Endothelial cell (in vitro differentiated cells): ENCODE data around the gene C1orf94. TPM values are rescaled to one million over a fixed set of nuclear protein-coding genes. Genes with fewer than 3 reads are reported as not detected.

Experiments
- DNase-seq: peaks from one replicate; pipeline ENCODE4 v3.0.0; 2021; ENCODE audit warnings: low spot score
- H3K27ac Mint-ChIP-seq: one replicate; pipeline ENCODE4 v1.8.0; 2021; ENCODE audit warnings: mixed read lengths, inconsistent platforms; ENCODE audit not compliant: unreplicated experiment
- H3K27me3 Mint-ChIP-seq: one replicate; pipeline ENCODE4 v1.8.0; 2021; ENCODE audit warnings: mild to moderate bottlenecking, moderate library complexity, mixed read lengths, inconsistent platforms; ENCODE audit not compliant: unreplicated experiment
- H3K36me3 Mint-ChIP-seq: one replicate; pipeline ENCODE4 v1.8.0; 2021; ENCODE audit warnings: mild to moderate bottlenecking, low read depth, mixed read lengths, inconsistent platforms; ENCODE audit not compliant: unreplicated experiment
- H3K4me1 Mint-ChIP-seq: one replicate; pipeline ENCODE4 v1.8.0; 2021; ENCODE audit warnings: mild to moderate bottlenecking, mixed read lengths, inconsistent platforms; ENCODE audit not compliant: unreplicated experiment
- H3K4me3 Mint-ChIP-seq: one replicate; pipeline ENCODE4 v1.8.0; 2021; ENCODE audit warnings: mild to moderate bottlenecking, mixed read lengths, inconsistent platforms; ENCODE audit not compliant: unreplicated experiment
- H3K9me3 Mint-ChIP-seq: one replicate; pipeline ENCODE4 v1.8.0; 2021; ENCODE audit warnings: mixed read lengths, inconsistent platforms; ENCODE audit not compliant: unreplicated experiment
- total RNA-seq: library from RNA; stranded (reverse); fragmentation: NEBNext Ultra II Directional; extraction: Animal tissue kit (Norgen Biotek cat#: 25700); gene quantifications from one replicate; pipeline ENCODE4 v1.2.1, GENCODE V29; 2021; ENCODE audit not compliant: unreplicated experiment
- TF ChIP-seq, protein P1 (sequence below): fragments of 200-600 bp; sonication (generic); IDR thresholded peaks from one replicate; pipeline ENCODE4 v1.5.0; 2021; ENCODE audit warnings: antibody characterized with exemption; ENCODE audit not compliant: unreplicated experiment

The C1orf94 gene
- total RNA-seq, 1 donor from 2014 or later: not detected

DNA sequence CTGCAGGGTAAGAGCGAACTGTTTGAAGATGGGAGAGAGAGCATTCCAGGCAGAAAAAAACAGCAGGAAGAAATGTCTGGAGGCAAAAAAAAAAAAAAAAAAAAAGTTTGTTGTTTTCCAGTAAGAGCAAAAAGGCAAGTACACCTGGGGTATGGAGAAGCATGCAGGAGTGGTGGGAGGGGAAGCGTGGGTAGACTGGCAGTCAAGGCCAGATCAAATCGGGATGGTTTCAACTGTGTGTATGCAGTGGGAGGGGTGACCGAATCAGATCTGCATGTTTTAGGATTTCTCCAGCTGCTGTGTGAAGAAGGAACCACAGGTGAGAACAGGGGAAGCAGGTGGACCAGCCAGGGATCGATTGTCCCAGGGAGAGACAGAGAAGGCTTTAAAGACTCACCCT lies 46.4 kb upstream of the C1orf94 start:
- Mint-ChIP-seq H3K4me3 (no peak overlapping the region), H3K27me3 (no peaks in the 10 kb centered on the region), H3K27ac (no peak overlapping the region), H3K4me1 (no peaks in the 10 kb centered on the region), H3K9me3 (no peaks in the 10 kb centered on the region), H3K36me3 (no peaks in the 10 kb centered on the region)
- TF ChIP-seq, protein P1, sequence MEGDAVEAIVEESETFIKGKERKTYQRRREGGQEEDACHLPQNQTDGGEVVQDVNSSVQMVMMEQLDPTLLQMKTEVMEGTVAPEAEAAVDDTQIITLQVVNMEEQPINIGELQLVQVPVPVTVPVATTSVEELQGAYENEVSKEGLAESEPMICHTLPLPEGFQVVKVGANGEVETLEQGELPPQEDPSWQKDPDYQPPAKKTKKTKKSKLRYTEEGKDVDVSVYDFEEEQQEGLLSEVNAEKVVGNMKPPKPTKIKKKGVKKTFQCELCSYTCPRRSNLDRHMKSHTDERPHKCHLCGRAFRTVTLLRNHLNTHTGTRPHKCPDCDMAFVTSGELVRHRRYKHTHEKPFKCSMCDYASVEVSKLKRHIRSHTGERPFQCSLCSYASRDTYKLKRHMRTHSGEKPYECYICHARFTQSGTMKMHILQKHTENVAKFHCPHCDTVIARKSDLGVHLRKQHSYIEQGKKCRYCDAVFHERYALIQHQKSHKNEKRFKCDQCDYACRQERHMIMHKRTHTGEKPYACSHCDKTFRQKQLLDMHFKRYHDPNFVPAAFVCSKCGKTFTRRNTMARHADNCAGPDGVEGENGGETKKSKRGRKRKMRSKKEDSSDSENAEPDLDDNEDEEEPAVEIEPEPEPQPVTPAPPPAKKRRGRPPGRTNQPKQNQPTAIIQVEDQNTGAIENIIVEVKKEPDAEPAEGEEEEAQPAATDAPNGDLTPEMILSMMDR: no peak
- DNase-seq: no peak

DNA sequence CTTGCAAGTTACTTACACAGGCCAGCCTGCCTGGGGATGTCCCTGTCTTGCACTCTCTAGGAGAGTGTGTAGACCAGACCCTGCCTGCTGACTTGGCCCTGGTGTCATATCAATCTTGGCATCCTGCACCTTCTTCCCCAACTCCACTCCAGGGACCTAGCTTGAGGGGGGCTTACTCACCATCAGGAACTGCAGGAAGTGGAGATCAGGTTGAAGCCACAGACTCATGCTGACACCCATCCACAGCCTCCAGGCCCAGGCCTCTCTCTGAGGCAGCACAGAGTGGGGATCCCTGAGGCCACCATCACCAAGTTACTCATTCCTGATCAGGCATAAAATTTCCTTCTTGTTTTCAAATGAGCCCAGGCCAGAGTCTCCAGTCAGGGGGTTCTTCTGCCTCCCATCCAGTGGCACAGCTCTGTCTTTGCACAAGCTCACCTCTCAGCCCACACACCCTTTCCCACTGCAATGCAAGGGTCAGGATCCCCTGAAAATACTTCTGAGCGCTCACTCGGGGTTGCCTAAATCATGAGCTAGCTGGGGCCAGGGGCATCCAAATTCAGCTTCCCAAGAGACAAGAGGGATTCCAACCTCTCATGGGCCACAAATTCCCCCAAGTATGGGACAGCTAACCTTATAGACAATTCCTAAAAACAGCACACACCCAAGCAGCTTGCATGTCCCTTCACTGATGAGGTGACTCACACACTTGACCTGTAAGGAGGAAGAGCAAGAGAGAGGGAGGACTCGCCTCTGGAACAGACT lies 45.1 kb upstream of the C1orf94 start:
- no peak overlapping the region for H3K4me3 Mint-ChIP-seq
- no peak overlapping the region for H3K27ac Mint-ChIP-seq
- no peak for DNase-seq
- H3K4me1 Mint-ChIP-seq: no peaks in the 10 kb centered on the region
- no peaks in the 10 kb centered on the region for H3K9me3 Mint-ChIP-seq
- H3K36me3 Mint-ChIP-seq: no peaks in the 10 kb centered on the region
- no peaks in the 10 kb centered on the region for H3K27me3 Mint-ChIP-seq
- TF ChIP-seq, protein P1: no peak

DNA sequence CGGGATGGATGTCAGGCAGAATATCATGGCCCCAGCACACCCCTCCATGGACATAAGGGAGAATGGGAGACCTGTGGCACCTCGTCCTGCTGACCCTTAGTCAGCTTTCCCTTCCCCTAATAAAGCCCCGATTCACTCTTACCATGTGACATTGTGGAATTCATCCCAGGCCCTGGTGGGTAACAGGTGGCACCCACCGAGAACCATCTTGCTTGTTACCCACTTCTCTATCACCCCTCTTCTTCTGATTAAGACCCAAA lies 44.6 kb upstream of the C1orf94 start:
- no peaks in the 10 kb centered on the region for H3K27me3 Mint-ChIP-seq

DNA sequence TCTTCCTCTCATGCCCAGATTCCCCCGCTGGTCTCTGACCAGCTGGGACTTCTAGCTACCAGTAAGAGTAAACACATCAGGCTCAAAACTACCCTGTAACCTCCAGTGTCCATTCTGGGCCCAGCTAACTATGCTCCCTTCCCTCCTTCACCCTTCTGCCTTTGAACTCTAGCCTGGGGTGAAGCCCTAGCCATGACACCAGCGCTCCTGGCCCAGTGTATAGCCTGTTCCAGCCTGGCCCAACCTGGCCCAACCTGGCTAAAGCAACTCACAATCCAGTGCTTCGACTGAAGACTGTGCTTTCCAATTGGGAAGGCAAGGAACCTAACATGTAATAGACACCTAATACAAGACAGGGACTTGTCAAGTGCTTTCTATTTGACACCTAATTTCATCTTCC lies 39.3 kb upstream of the C1orf94 start:
- H3K4me3 Mint-ChIP-seq: no peak overlapping the region
- H3K27ac Mint-ChIP-seq: no peak overlapping the region
- DNase-seq: no peak
- TF ChIP-seq, protein P1: no peak
- peaks cover 4% of the 10 kb centered on the region for H3K27me3 Mint-ChIP-seq
- H3K9me3 Mint-ChIP-seq: no peaks in the 10 kb centered on the region
- peaks cover 11% of the 10 kb centered on the region for H3K4me1 Mint-ChIP-seq
- no peaks in the 10 kb centered on the region for H3K36me3 Mint-ChIP-seq

More for the DNA sequence above, 44.6 kb upstream of the C1orf94 start:
- no peak for DNase-seq
- no peak overlapping the region for H3K4me3 Mint-ChIP-seq
- no peaks in the 10 kb centered on the region for H3K9me3 Mint-ChIP-seq
- H3K27ac Mint-ChIP-seq: no peak overlapping the region
- H3K4me1 Mint-ChIP-seq: no peaks in the 10 kb centered on the region
- no peaks in the 10 kb centered on the region for H3K36me3 Mint-ChIP-seq
- TF ChIP-seq, protein P1: no peak

DNA sequence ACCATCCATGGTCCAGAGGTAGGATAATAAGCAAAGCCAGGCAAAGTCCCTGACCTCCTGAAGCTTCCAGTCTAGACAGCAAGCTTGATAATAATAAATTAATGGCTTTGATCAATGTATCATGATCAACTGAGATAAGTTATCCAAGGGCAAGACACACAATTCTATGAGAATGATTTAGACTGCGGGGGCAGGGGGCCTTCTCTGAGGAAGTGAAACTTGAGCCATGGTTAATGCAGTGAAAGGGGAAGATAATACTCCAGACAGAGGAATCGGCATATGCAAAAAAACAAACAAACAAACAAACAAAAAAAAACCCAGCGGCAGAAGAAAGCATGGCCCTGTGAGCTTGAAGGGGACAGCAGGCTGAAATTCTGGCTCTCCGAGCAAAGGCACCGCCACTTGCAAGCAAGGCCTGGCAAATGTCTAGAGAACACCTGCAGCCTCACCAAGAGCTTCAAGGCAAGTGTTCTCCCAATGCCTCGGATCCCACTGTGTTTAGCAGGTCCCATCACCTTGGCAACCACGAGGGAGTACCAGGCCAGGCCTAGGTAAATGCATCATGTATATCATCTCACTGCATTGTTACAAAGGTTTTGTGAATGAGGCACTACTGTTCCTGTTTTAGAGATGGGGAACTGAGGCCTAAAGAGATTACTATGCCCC lies 36.6 kb upstream of the C1orf94 start:
- TF ChIP-seq, protein P1: no peak
- Mint-ChIP-seq H3K36me3 (no peaks in the 10 kb centered on the region), H3K27ac (no peak overlapping the region), H3K4me3 (no peak overlapping the region), H3K4me1 (peaks cover 11% of the 10 kb centered on the region), H3K27me3 (peaks cover 4% of the 10 kb centered on the region), H3K9me3 (no peaks in the 10 kb centered on the region)
- no peak for DNase-seq
